Measurements from ENCODE around the gene JUN. TPM values are rescaled to one million over a fixed set of nuclear protein-coding genes. Genes with fewer than 3 reads are reported as not detected.

The JUN gene
- total and polyA plus RNA-seq, 2 donors (not counting 1 experiment from before 2014, with no cell fraction given), result 94.4 to 4,074 TPM

- Histone ChIP-seq H3K79me2 (ENCODE audit: control insufficient read depth, insufficient read depth, low read length) (no peaks in the 10 kb centered on the region), H3K4me3 (ENCODE audit: control extremely low read depth in 1 of 5, extremely low read depth in 1 of 5, insufficient read depth in 1 of 5, low read depth in 2 of 5, low read length in 4 of 5) (no peak overlapping the region), H3K4me2 (replicated peaks; ENCODE audit: low read depth, low read length, poor library complexity, severe bottlenecking) (no peak overlapping the region), H2AFZ (ENCODE audit: insufficient read depth, low read depth, low read length, poor library complexity, severe bottlenecking) (no peak overlapping the region), H3K9ac (ENCODE audit: low read length) (no peak overlapping the region), H3K36me3 (replicated peaks in 1 of 2; ENCODE audit: control extremely low read depth in 1 of 2, control insufficient read depth in 1 of 2, extremely low read depth in 1 of 2, insufficient read depth in 2 of 2, low read length in 1 of 2) (no peaks in the 10 kb centered on the region), H3K4me1 (ENCODE audit: control insufficient read depth in 2 of 2, insufficient read depth in 2 of 2, low read length in 2 of 2) (peaks cover 13 to 27% of the 10 kb centered on the region in 2 donors), H4K20me1 (ENCODE audit: control insufficient read depth, insufficient read depth, low read length, poor library complexity, severe bottlenecking) (no peaks in the 10 kb centered on the region), H3K27me3 (replicated peaks in 1 of 4; ENCODE audit: control extremely low read depth in 1 of 4, control insufficient read depth in 3 of 4, insufficient read depth in 4 of 4, low read length in 3 of 4) (no peaks in the 10 kb centered on the region), H3K27ac (ENCODE audit: low read length in 2 of 2) (no peak overlapping the region), H3K9me3 (ENCODE audit: control extremely low read depth in 1 of 3, control insufficient read depth in 2 of 3, insufficient read depth in 1 of 3, low read length in 2 of 3) (peaks cover 0 to 7% (median 0%) of the 10 kb centered on the region in 3 donors)
- TF ChIP-seq EZH2 (IDR thresholded peaks at IDR 0.05; ENCODE audit: borderline replicate concordance, insufficient read depth, low read depth, low read length, poor library complexity, severe bottlenecking) (no peak), CTCF (IDR thresholded peaks at IDR 0.05) (no peak)
- intact Hi-C loops (cut with micrococcal nuclease), result loop anchor here (5.0 to 10.0 kb wide), 2 partner anchors 188 to 476 kb away; partner anchors contain the start of gene FGGY
- CTCF ChIA-PET, result no interaction called here
- POLR2A ChIA-PET, result no interaction called here
- peaks cover 30% of the 10 kb centered on the region for H3K4me1 Mint-ChIP-seq
- no CpG with 5 or more reads among the region's 3 CpGs for WGBS (ENCODE audit: insufficient coverage)
- ATAC-seq (ENCODE audit: low read depth) (no peak), DNase-seq (no peak)
- H3K9me3 Mint-ChIP-seq (ENCODE audit: insufficient read depth), result no peaks in the 10 kb centered on the region
- H3K27me3 Mint-ChIP-seq, result no peaks in the 10 kb centered on the region
- no peak overlapping the region for H3K4me3 Mint-ChIP-seq
- H3K27ac Mint-ChIP-seq, result no peak overlapping the region
Observed at GRCh38 chr1:58818976-58819375, 35.1 kb upstream of the JUN start.

GRCh38 chr1:58818075-58818474 lies 34.2 kb upstream of the JUN start:
- CTCF ChIA-PET, result interaction anchor here (1.2 to 1.7 kb wide), 2 partner anchors 9 to 881 kb away, joined by 3 to 6 read pairs; no protein-coding TSS in a partner anchor
- H3K27ac ChIP-seq (ENCODE audit: low read length in 2 of 2), result no peak overlapping the region
- no peak overlapping the region for H3K4me2 ChIP-seq (replicated peaks; ENCODE audit: low read depth, low read length, poor library complexity, severe bottlenecking)
- H2AFZ ChIP-seq (ENCODE audit: insufficient read depth, low read depth, low read length, poor library complexity, severe bottlenecking), result no peak overlapping the region
- TF ChIP-seq EZH2 (IDR thresholded peaks at IDR 0.05; ENCODE audit: borderline replicate concordance, insufficient read depth, low read depth, low read length, poor library complexity, severe bottlenecking), result no peak
- TF ChIP-seq CTCF (IDR thresholded peaks at IDR 0.05), result no peak
- Mint-ChIP-seq H3K4me3 (no peak overlapping the region), H3K4me1 (peaks cover 39% of the 10 kb centered on the region), H3K27ac (no peak overlapping the region), H3K9me3 (ENCODE audit: insufficient read depth) (no peaks in the 10 kb centered on the region), H3K27me3 (no peaks in the 10 kb centered on the region)
- WGBS (ENCODE audit: insufficient coverage), result no CpG with 5 or more reads among the region's 2 CpGs
- DNase-seq (no peak), ATAC-seq (ENCODE audit: low read depth) (no peak)
- H4K20me1 ChIP-seq (ENCODE audit: control insufficient read depth, insufficient read depth, low read length, poor library complexity, severe bottlenecking), result no peaks in the 10 kb centered on the region
- no peaks in the 10 kb centered on the region for H3K36me3 ChIP-seq (replicated peaks in 1 of 2; ENCODE audit: control extremely low read depth in 1 of 2, control insufficient read depth in 1 of 2, extremely low read depth in 1 of 2, insufficient read depth in 2 of 2, low read length in 1 of 2)
- POLR2A ChIA-PET, result interaction anchor here (0.5 kb wide), 1 partner anchor 252 kb away, joined by 3 read pairs; no protein-coding TSS in a partner anchor
- peaks cover 21 to 36% of the 10 kb centered on the region in 2 donors for H3K4me1 ChIP-seq (ENCODE audit: control insufficient read depth in 2 of 2, insufficient read depth in 2 of 2, low read length in 2 of 2)
- no peaks in the 10 kb centered on the region for H3K27me3 ChIP-seq (replicated peaks in 1 of 4; ENCODE audit: control extremely low read depth in 1 of 4, control insufficient read depth in 3 of 4, insufficient read depth in 4 of 4, low read length in 3 of 4)
- H3K79me2 ChIP-seq (ENCODE audit: control insufficient read depth, insufficient read depth, low read length), result no peaks in the 10 kb centered on the region
- peaks cover 0 to 7% (median 0%) of the 10 kb centered on the region in 3 donors for H3K9me3 ChIP-seq (ENCODE audit: control extremely low read depth in 1 of 3, control insufficient read depth in 2 of 3, insufficient read depth in 1 of 3, low read length in 2 of 3)
- no peak overlapping the region for H3K9ac ChIP-seq (ENCODE audit: low read length)
- intact Hi-C loops (cut with micrococcal nuclease), result loop anchor here (5.0 to 10.0 kb wide), 2 partner anchors 189 to 477 kb away; partner anchors contain the start of gene FGGY
- H3K4me3 ChIP-seq (ENCODE audit: control extremely low read depth in 1 of 5, extremely low read depth in 1 of 5, insufficient read depth in 1 of 5, low read depth in 2 of 5, low read length in 4 of 5), result no peak overlapping the region
